LNCAP (cell line): Measurements from ENCODE around the gene ASB16.

Experiments used
- TF ChIP-seq, protein P1 (sequence below): fragments of 450-650 bp; IDR thresholded peaks from 2 replicates; pipeline ENCODE4 v1.5.1; 2017; ENCODE audit warnings: mild to moderate bottlenecking

The ASB16 gene

DNA sequence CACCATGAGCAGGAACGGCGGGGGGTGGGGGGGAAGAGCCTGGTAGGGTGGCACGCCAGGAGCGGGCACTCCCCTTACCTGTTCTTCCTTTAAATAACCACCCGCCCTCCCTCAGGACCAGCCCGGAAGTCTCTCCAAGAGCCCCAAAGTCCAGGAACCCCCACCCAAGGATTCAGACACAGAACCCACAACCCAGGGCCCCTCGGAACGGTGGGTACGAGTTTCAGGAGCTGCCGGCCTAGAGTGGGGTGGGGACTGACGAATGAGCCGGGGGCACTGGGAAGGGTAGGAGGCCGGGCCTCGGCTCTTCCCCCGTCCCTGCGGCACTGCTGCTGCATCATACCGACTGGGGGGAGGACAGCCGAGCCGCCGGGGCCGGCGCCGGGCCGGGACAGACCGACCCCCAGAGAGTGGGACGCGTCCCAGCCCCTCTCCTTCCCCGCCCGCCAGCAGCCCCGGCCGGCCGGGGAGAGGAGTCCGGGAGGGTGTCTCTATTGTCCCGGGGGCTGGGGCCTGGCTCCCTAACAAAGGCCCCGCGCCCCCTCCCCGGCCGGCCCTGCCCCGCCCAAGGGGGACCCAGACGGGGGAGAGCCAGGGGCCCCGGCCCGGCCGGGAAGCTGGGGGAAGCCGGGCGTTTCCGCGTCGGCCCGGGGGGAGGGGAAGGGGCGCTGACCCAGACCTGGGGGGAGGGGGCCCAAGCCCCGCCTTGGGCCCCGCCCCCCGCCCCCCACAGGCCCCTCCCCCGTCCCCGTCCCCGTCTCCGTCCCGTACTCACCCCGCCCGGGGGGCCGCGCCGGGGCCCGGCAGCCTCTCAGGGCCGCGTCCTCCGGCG, 28.4 kb downstream of the ASB16 start:
- TF ChIP-seq, protein P1, sequence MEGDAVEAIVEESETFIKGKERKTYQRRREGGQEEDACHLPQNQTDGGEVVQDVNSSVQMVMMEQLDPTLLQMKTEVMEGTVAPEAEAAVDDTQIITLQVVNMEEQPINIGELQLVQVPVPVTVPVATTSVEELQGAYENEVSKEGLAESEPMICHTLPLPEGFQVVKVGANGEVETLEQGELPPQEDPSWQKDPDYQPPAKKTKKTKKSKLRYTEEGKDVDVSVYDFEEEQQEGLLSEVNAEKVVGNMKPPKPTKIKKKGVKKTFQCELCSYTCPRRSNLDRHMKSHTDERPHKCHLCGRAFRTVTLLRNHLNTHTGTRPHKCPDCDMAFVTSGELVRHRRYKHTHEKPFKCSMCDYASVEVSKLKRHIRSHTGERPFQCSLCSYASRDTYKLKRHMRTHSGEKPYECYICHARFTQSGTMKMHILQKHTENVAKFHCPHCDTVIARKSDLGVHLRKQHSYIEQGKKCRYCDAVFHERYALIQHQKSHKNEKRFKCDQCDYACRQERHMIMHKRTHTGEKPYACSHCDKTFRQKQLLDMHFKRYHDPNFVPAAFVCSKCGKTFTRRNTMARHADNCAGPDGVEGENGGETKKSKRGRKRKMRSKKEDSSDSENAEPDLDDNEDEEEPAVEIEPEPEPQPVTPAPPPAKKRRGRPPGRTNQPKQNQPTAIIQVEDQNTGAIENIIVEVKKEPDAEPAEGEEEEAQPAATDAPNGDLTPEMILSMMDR, result no peak

DNA sequence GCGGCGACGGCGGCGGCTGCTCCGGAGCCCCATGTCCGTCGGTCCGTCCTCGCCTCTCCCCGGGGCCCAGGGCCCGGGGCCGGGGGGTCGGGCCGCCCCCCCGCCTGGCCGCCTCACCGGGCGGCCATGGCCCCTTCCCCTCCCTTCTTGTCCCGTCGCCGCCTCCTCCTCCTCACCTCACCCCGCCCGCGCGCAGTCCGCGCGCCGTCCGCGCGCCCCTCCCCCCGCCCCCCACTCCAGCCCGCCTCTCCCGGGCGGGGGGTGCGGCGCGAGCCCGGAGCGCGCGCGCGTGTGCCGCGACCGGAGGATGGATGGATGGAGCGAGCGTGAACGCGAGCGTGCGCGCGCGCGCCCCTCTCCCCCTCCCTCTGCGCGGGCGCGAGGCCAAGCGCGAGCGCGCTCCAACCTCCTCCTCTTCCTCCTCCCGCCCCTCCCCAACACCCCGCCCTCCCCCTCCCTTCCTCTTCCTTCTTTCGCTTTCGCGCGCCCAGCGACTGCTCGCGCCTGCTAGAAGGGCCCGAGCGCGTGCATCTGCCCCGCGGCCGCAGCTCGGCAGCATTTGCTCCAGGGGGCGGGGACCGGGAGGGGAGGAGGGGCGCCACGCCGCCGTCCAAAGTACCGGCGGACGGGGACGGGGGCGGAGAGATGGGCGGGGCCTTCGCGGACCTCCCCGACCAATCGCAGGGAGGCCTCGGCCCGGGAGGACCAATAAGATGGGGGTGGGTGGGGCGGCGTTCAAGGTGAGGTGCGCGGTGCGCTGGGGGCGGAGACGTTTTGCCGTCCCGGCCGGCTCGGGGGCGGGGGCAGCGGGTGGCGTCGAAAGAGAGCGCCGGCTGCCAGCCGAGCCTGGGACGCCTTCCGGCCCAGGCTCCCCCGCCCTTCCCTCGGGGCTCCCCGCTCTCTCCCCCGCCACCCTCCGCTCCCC, 29.3 kb downstream of the ASB16 start, which contains the start of gene ATXN7L3:
TSS of gene ATXN7L3 (minus strand) at position 332 of the 925 bp plus-strand sequence. CDS start 1,814 bp downstream, outside the sequence.
- TF ChIP-seq, protein P1, result no peak

DNA sequence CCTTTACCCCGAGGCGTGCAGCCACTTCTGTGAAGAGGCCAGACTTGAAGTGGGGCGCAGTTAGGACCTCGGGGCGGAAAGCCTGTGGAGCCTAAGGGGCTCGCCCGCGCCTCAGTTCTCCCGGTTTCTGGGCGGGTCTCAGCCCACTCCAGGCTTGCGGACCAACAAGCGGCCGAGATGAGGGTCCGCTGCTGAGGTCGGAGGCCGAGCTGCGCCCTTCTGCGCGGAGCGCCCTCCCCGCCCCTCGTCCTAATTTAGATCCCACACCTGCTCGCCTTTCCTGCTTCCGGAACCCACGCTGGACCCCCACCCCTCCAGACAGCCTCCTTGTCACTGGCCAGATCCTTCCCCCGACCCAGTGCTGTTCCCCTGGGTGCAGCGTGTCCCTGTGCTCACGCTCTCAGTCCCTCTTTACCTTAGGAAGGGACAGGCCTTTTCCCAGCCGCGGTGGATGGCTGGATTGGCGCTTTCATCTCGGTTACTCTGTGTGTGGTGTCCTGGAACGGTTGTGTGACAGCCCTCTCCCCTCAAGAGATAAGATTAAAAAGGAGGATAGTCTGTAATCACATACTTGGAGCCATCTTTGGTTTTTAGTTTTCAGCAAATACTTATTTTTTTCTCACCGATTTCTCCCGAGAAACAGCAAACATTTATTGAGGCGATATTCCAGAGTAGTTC, 30.1 kb downstream of the ASB16 start:
- TF ChIP-seq, protein P1, result no peak

DNA sequence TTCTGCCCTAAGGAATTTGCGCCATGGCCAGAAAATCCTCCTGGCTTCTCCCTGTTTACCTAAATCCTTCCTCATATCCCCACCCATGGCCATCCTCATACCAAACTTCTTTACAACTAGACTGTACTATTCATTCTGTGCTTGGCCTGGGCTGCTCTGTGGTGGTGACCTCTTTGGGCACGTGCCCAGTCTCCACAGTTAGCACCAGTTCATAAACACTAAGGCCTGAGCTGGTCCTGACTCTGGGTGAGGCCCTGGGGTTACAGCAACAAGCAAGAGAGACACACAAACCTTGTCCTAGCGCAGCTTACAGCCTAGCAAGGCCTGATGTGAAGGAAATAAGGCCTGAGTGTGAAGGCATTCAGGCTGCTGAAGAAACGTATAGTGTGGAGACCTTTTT, 32.3 kb downstream of the ASB16 start:
- TF ChIP-seq, protein P1, result no peak

DNA sequence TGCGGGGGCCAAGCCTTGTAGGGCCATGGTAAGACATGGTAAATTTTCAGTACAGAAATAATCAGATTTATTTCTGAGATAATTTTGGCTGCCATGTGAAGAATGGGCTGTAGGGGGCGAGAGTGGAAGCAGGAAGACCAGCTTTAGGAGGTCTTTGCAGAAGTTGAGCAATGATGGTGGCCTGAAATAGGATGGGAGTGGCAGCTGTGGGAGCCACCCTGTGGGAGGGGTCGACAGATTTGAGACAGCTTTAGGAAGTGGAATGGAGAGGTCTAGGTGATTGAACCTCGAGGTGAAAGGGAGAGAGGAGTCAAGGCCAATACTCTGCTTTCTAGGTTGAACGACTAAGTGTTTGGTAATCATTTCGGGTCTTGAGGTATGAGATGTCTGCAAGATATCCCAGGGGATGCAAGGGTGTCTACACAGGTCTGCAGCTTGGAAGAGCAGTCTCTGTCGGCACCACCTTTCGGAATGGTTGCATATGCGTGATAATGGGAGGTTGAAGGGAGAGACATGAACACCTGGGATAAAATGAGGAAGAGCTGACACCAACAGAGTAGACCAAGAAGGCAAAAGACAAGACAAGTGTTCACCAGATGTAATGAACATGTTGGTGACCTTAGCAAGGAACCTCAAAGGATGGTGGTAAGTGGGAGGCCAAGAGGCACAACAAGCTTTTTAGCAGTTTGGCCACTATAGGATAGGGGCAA, 33.4 kb downstream of the ASB16 start:
- TF ChIP-seq, protein P1, result peak; percentile 45; the same call in 1 of the 2 replicates

DNA sequence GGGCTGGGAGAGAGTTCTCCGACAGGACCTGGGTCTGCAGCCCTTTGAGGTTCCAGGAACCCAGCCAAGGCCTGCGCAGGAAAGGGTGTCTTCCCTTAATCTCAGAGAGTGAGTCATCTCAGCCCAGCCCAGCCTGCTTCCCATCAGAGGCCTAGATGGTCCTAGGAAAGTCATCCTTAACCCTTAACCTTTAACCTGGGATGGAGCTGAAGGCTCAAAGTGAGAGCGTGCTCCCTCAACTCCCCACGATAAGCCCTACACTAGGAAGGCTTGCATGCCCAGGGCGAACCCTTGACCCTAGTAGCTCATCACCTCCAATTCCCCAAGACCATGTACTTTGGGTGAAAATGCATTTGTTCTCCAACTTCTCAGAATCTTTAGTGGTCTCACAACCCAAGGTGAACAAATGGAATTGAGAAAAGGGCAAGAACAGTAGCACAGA, 34.0 kb downstream of the ASB16 start:
- TF ChIP-seq, protein P1, result no peak
